AG04450 (cell line): ENCODE data around the gene RBFOX2. TPM values are rescaled to one million over a fixed set of nuclear protein-coding genes. Genes with fewer than 3 reads are reported as not detected.

Source experiments
- CTCF ChIA-PET: fragments of 300-600, 350-600 bp; formaldehyde crosslinking; extraction: SDS; loops from one replicate; lab custom pipeline; 2022; ENCODE audit warnings: antibody characterized with exemption, inconsistent platforms; lab: Charles Lee
- POLR2A ChIA-PET: fragments of 350-600 bp; formaldehyde crosslinking; extraction: SDS; loops from one replicate; lab custom pipeline; 2021; ENCODE audit warnings: antibody characterized with exemption, inconsistent platforms; lab: Yijun Ruan, JAX
- DNase-seq: peaks from one replicate; pipeline ENCODE4 v3.0.0-alpha.2; 2011; ENCODE audit warnings: low read depth, low spot score
- H3K27ac ChIP-seq: one replicate; pipeline ENCODE4 v1.5.1; 2012; ENCODE audit warnings: low read depth, low read length, control low read depth
- H3K27me3 ChIP-seq: one replicate; pipeline ENCODE4 v1.6.0; 2012; ENCODE audit warnings: low read length; ENCODE audit not compliant: control insufficient read depth, insufficient read depth
- H3K4me3 ChIP-seq: 2 replicates; pipeline ENCODE4 v1.5.1; 2011; ENCODE audit warnings: mild to moderate bottlenecking, low read depth, low read length, control low read depth
- H3K9me3 ChIP-seq: 2 replicates; pipeline ENCODE4 v1.5.1; 2012; ENCODE audit warnings: low read length; ENCODE audit not compliant: control insufficient read depth, insufficient read depth
- polyA plus RNA-seq: library from polyadenylated mRNA; depleted of rRNA; stranded (reverse); fragments of >200 nt; gene quantifications from 2 replicates; pipeline ENCODE4 v1.2.3, GENCODE V29; 2011
- TF ChIP-seq, protein P1 (sequence below): IDR thresholded peaks from 2 replicates; pipeline ENCODE4 v1.5.1; 2011; ENCODE audit warnings: low read depth, low read length, control low read depth, inconsistent platforms

RBFOX2 gene
- polyA plus RNA-seq, 1 experiment, result 288 TPM

- Histone ChIP-seq H3K9me3 (no peaks in the 10 kb centered on the region), H3K27me3 (no peaks in the 10 kb centered on the region), H3K4me3 (peak overlapping the region; percentile 72), H3K27ac (no peak overlapping the region)
- TF ChIP-seq, protein P1, sequence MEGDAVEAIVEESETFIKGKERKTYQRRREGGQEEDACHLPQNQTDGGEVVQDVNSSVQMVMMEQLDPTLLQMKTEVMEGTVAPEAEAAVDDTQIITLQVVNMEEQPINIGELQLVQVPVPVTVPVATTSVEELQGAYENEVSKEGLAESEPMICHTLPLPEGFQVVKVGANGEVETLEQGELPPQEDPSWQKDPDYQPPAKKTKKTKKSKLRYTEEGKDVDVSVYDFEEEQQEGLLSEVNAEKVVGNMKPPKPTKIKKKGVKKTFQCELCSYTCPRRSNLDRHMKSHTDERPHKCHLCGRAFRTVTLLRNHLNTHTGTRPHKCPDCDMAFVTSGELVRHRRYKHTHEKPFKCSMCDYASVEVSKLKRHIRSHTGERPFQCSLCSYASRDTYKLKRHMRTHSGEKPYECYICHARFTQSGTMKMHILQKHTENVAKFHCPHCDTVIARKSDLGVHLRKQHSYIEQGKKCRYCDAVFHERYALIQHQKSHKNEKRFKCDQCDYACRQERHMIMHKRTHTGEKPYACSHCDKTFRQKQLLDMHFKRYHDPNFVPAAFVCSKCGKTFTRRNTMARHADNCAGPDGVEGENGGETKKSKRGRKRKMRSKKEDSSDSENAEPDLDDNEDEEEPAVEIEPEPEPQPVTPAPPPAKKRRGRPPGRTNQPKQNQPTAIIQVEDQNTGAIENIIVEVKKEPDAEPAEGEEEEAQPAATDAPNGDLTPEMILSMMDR, result no peak
- ChIA-PET POLR2A (no interaction called here), CTCF (interaction anchor here (0.7 kb wide), 1 partner anchor 232 kb away, joined by 3 read pairs; no protein-coding TSS in a partner anchor)
- DNase-seq, result no peak
Measured at GRCh38 chr22:35834061-35834460, 194.6 kb downstream of the RBFOX2 start.

DNA sequence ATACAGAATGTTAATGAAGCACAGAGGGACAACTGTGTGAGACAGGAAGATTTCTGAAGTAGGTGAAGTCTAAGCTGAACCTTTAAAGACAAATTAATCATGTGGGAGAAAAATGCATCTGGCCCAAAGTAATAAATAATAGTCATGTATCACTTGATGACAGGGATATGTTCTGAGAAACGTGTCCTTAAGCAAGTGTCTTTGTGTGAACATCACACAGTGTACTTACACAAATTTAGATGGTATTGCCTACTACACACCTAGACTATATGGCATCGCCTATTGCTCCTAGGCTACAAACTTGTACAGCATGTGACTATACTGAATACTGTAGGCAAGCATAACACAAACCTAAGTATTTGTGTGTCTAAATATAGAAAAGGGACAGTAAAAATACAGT lies 198.3 kb downstream of the RBFOX2 start:
- DNase-seq, result no peak
- no peak overlapping the region for H3K27ac ChIP-seq
- CTCF ChIA-PET, result no interaction called here
- H3K27me3 ChIP-seq, result no peaks in the 10 kb centered on the region
- TF ChIP-seq, protein P1, result no peak
- H3K9me3 ChIP-seq, result no peaks in the 10 kb centered on the region
- H3K4me3 ChIP-seq, result no peak overlapping the region
- POLR2A ChIA-PET, result no interaction called here

GRCh38 chr22:35824256-35824655 lies 204.4 kb downstream of the RBFOX2 start:
- H3K27me3 ChIP-seq, result no peaks in the 10 kb centered on the region
- CTCF ChIA-PET, result no interaction called here
- no peak overlapping the region for H3K4me3 ChIP-seq
- POLR2A ChIA-PET, result no interaction called here
- H3K27ac ChIP-seq, result no peak overlapping the region
- no peak for DNase-seq
- no peaks in the 10 kb centered on the region for H3K9me3 ChIP-seq
- TF ChIP-seq, protein P1, result no peak

DNA sequence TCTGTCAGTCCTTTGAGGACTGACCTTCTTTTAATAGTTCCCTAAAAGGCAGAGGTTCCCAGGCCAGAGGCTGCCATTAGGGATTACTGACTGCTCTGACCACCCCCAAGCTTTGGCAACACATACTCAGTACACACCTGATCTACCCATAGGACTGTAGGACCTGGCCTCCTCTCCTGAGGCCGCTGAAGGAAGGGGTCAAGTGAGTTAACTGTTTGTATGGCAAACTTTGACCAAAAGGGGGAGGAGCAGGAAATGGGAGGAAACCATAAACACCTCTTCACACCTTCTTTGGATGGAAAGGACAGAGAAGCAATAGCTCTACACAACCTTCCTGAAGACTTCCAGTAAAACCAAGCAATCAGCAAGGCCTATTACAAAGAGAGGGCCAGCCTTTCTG lies 207.0 kb downstream of the RBFOX2 start:
- ChIA-PET CTCF (interaction anchor here (0.6 to 0.7 kb wide), 2 partner anchors 47 to 161 kb away, joined by 4 to 7 read pairs; no protein-coding TSS in a partner anchor), POLR2A (interaction anchor here (0.7 kb wide), 1 partner anchor 237 kb away, joined by 3 read pairs; no protein-coding TSS in a partner anchor)
- DNase-seq, result no peak
- H3K27ac ChIP-seq, result no peak overlapping the region
- no peaks in the 10 kb centered on the region for H3K27me3 ChIP-seq
- no peak overlapping the region for H3K4me3 ChIP-seq
- TF ChIP-seq, protein P1, result no peak
- no peaks in the 10 kb centered on the region for H3K9me3 ChIP-seq

GRCh38 chr22:35819421-35819820 lies 209.2 kb downstream of the RBFOX2 start:
- Histone ChIP-seq H3K27ac (no peak overlapping the region), H3K4me3 (no peak overlapping the region), H3K27me3 (no peaks in the 10 kb centered on the region), H3K9me3 (no peaks in the 10 kb centered on the region; the same call in 1 of the 2 replicates)
- ChIA-PET POLR2A (no interaction called here), CTCF (no interaction called here)
- TF ChIP-seq, protein P1, result no peak
- no peak for DNase-seq
